Suppressor macrophage (primary cell): ENCODE data around the gene SFPQ.

Source experiments
- DNase-seq, 4 experiments: peaks; one replicate each; pipeline ENCODE4 v3.0.0-alpha.2; 2020 to 2022

SFPQ gene

DNA sequence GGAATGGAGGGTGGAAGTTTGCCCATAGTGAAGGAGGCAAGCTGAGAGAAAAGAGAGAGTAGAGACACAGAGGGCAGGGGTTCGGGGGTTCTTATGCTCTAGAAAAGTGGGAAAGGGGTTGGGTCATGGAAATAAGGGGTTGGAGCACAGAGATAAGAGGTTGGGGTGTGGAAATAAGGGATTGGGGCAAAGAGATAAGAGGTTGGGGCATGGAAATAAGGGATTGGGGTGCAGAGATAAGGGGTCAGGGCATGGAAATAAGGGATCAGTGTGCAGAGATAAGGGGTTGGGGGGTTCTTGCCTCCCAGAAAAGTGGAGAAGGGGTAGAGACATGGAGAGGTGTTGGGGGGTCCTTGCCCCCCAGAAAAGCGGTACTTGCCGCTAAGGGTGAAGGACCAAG, 56.2 kb downstream of the SFPQ start:
- DNase-seq = no peak
